Breast epithelium (tissue), 3 donors: ENCODE measurements around the gene ETDB.
"Not testable (repeated sequence)": the region's sequence is repeated elsewhere in the genome, so short reads cannot be mapped to it uniquely, and the experiment has no call there.

Experiments used
- CTCF ChIP-seq, 3 donors: fragments of 450-650 bp; IDR thresholded peaks; one replicate each; pipeline ENCODE4 v1.5.1; 2016 to 2017; ENCODE audit warnings: antibody characterized with exemption in 3 of 3, mild to moderate bottlenecking in 3 of 3, moderate library complexity in 3 of 3
- POLR2A ChIP-seq: fragments of 450-650 bp; IDR thresholded peaks from one replicate; pipeline ENCODE4 v1.6.1; 2016; ENCODE audit warnings: antibody characterized with exemption, mild to moderate bottlenecking, moderate library complexity
- POLR2AphosphoS5 ChIP-seq, 3 donors: sonication (generic); formaldehyde crosslinking; IDR thresholded peaks; one replicate each; pipeline ENCODE4 v1.6.1; 2017; ENCODE audit warnings: antibody characterized with exemption in 3 of 3

GRCh38 chrX:135120056-135120576, at the start of gene ETDB:
- not testable (repeated sequence) for TF ChIP-seq CTCF (IDR thresholded peaks at IDR 0.05); POLR2A; POLR2AphosphoS5 (IDR thresholded peaks at IDR 0.05)
